ENCODE measurements around the gene SEC24B. TPM values are rescaled to one million over a fixed set of nuclear protein-coding genes. Genes with fewer than 3 reads are reported as not detected.
"Not testable (repeated sequence)": the region's sequence is repeated elsewhere in the genome, so short reads cannot be mapped to it uniquely, and the experiment has no call there.

SEC24B gene
- total RNA-seq, 4 donors from 2014 or later: 20.4 to 38.5 (median 29.1) TPM

DNA sequence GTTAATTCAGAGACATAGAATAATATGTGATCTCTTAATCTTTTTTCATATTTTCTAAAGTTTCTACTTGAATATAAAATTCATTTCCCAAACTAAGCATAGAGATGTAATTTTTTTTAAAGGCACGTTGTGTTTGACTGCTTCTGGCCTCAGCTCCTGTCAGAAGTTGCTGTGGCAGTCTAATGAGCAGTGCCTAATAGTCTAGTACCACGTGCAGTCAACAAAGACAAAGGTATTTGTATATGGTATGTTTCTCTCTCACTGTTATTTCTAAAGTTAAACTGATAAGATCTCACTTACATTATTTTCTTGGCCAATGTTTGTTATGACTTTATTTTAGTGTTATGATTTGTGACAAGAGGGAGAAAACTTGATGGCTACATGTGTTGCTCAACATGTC, 77.8 kb downstream of the SEC24B start:
- Histone ChIP-seq H3K36me3 (peaks cover 0 to 100% (median 14%) of the 10 kb centered on the region in 3 donors), H3K4me3 (no peak overlapping the region), H3K4me1 (no peaks in the 10 kb centered on the region), H3K27ac (no peak overlapping the region), H3K27me3 (no peaks in the 10 kb centered on the region), H3K9me3 (no peaks in the 10 kb centered on the region)
- intact Hi-C loops (cut with DNase I): no loop called here
- TF ChIP-seq, protein P1, sequence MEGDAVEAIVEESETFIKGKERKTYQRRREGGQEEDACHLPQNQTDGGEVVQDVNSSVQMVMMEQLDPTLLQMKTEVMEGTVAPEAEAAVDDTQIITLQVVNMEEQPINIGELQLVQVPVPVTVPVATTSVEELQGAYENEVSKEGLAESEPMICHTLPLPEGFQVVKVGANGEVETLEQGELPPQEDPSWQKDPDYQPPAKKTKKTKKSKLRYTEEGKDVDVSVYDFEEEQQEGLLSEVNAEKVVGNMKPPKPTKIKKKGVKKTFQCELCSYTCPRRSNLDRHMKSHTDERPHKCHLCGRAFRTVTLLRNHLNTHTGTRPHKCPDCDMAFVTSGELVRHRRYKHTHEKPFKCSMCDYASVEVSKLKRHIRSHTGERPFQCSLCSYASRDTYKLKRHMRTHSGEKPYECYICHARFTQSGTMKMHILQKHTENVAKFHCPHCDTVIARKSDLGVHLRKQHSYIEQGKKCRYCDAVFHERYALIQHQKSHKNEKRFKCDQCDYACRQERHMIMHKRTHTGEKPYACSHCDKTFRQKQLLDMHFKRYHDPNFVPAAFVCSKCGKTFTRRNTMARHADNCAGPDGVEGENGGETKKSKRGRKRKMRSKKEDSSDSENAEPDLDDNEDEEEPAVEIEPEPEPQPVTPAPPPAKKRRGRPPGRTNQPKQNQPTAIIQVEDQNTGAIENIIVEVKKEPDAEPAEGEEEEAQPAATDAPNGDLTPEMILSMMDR (IDR thresholded peaks at IDR 0.05): no peak
- TF ChIP-seq POLR2A (IDR thresholded peaks at IDR 0.05): no peak
- DNase-seq: no peak
- 50 to 51% methylated on average over 2 of the region's 2 CpGs for WGBS, 2 donors

DNA sequence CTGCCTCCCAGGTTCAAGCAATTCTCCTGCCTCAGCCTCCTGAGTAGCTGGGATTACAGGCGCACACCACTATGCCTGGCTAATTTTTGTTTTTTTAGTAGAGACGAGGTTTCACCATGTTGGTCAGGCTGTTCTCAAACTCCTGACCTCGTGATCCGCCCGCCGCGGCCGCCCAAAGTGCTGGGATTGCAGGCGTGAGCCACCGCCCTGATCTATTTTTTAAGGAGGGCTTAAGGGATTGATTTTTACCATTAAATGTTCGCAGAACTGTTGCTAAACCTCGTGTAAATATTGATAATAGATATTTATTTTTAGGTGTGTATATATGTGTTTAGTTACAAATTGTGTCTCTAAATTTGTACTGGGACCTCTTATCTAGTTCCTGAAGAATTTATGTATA, 79.8 kb downstream of the SEC24B start:
- H3K4me3 ChIP-seq; intact Hi-C loops (cut with DNase I); H3K4me1 ChIP-seq; DNase-seq; H3K27ac ChIP-seq; H3K27me3 ChIP-seq; H3K9me3 ChIP-seq: not testable (repeated sequence)
- H3K36me3 ChIP-seq: peaks cover 0 to 100% (median under 1%) of the 10 kb centered on the region in 3 donors
- WGBS, 2 donors: 96 to 97% methylated on average over 12 of the region's 12 CpGs

DNA sequence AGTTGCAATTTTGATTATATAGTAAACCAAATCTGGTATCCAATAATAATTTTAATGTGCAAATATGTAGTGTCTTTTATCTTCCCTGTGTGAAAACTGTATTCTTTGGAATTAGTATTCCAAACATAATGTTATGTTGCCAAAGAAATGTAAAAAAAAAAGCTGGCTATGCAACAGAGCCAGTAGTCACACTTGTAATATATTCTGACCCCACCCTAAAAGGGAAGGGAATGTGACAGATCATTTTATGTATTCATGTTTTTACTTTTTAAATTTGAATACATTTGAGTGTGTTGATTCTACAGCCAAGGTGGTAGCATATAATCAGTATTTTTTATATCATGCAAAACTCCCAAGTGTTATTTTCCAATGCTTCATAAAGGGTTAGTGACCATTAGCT, 98.6 kb downstream of the SEC24B start:
- H3K4me3 ChIP-seq: no peak overlapping the region
- no peaks in the 10 kb centered on the region for H3K9me3 ChIP-seq
- no peak for TF ChIP-seq POLR2A (IDR thresholded peaks at IDR 0.05)
- TF ChIP-seq, protein P1 (IDR thresholded peaks at IDR 0.05): no peak
- no peak for DNase-seq
- H3K27me3 ChIP-seq: no peaks in the 10 kb centered on the region
- H3K36me3 ChIP-seq: peaks cover 10 to 100% (median 56%) of the 10 kb centered on the region in 3 donors
- no peak overlapping the region for H3K27ac ChIP-seq
- no peaks in the 10 kb centered on the region for H3K4me1 ChIP-seq
- intact Hi-C loops (cut with DNase I): no loop called here

DNA sequence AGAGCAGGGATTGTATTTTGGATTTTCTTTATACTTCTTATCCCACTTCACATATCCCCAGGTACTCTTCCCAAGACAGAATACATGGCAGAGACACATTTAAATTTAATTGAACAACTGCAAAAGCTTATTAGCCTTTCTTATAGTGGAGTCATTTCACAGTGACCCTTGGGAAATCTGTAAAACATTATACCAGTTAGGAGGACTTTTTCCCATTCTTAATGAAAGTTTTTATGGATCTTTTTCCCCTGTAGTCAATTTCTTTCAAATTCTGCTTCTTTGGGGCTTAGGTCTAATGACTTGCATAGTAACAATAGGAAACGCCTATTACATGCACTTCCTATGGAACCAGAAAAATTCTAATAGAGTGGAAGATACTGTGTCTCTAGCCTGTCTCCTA, 111.8 kb downstream of the SEC24B start:
- H3K4me1 ChIP-seq: no peaks in the 10 kb centered on the region
- no peak for DNase-seq
- peaks cover 0 to 68% (median 4%) of the 10 kb centered on the region in 3 donors for H3K36me3 ChIP-seq
- H3K9me3 ChIP-seq: no peaks in the 10 kb centered on the region
- intact Hi-C loops (cut with DNase I): no loop called here
- WGBS, 2 donors: 79 to 100% methylated on average over 1 of the region's 1 CpG
- no peak overlapping the region for H3K27ac ChIP-seq
- no peak overlapping the region for H3K4me3 ChIP-seq
- TF ChIP-seq, protein P1 (IDR thresholded peaks at IDR 0.05): no peak
- no peak for TF ChIP-seq POLR2A (IDR thresholded peaks at IDR 0.05)
- H3K27me3 ChIP-seq: no peaks in the 10 kb centered on the region

DNA sequence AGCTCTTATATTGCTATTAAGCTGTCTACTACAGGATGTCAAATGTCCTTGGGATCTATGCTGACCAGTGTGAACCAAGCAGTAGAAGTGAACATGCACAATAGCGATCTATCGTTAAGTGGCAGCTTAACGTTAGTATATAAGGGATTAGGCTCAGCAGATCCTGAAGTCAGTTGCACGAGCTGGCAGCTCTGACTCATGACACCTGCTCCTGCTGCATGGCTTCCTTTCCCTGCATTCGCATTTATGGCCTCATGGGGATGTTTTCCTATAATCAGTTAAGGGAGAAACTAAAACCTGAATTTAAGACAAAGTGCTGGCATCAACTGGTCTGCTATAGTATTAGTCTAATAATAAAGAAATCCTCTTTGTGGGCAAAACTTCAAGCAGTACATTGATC, 113.8 kb downstream of the SEC24B start:
- H3K9me3 ChIP-seq: no peaks in the 10 kb centered on the region
- no peak for TF ChIP-seq POLR2A (IDR thresholded peaks at IDR 0.05)
- TF ChIP-seq, protein P1 (IDR thresholded peaks at IDR 0.05): no peak
- H3K36me3 ChIP-seq: peaks cover 0 to 53% (median 0%) of the 10 kb centered on the region in 3 donors
- no peak for DNase-seq
- no peak overlapping the region for H3K4me3 ChIP-seq
- 78% methylated on average over 5 of the region's 5 CpGs for WGBS, 2 donors
- no peak overlapping the region for H3K27ac ChIP-seq
- intact Hi-C loops (cut with DNase I): no loop called here
- no peaks in the 10 kb centered on the region for H3K4me1 ChIP-seq
- H3K27me3 ChIP-seq: no peaks in the 10 kb centered on the region

DNA sequence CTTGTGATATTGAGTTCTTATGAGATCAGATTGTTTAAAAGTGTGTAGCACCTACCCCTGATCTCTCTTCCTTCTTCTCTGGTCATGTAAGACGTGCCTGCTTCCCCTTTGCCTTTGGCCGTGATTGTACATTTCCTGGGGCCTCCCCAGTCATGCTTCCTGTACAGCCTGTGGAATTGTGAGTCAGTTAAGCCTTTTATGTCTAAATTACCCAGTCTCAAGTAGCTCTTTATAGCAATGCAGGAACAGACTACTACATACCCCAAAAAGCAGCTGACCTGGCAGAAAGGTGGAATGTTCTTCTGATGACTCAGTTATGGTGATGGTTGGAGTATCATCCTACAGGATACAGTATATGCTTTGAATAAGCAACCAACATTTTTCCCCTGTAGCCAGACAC, 115.0 kb downstream of the SEC24B start:
- DNase-seq: no peak
- Histone ChIP-seq H3K4me3 (no peak overlapping the region), H3K27ac (peak overlapping the region in 1 of 4 donors; percentile 57), H3K4me1 (no peaks in the 10 kb centered on the region), H3K27me3 (no peaks in the 10 kb centered on the region), H3K9me3 (no peaks in the 10 kb centered on the region), H3K36me3 (peaks cover 0 to 44% (median 0%) of the 10 kb centered on the region in 3 donors)
- 24 to 38% methylated on average over 2 of the region's 2 CpGs for WGBS, 2 donors
- intact Hi-C loops (cut with DNase I): no loop called here
- no peak for TF ChIP-seq POLR2A (IDR thresholded peaks at IDR 0.05)
- TF ChIP-seq, protein P1 (IDR thresholded peaks at IDR 0.05): no peak

Data from esophagus squamous epithelium (tissue), 5 donors.